OCI-LY7 (cell line): ENCODE results near the gene PEG3. TPM values are rescaled to one million over a fixed set of nuclear protein-coding genes. Genes with fewer than 3 reads are reported as not detected.

ENCODE experiments used
- BruUV-seq: library from RNA; stranded (reverse); fragments of 400-500 nt; replicated peaks from 2 replicates; lab custom pipeline; 2021; lab: Mats Ljungman, UMichigan
- CTCF ChIA-PET: fragments of 300-600 bp; sonication (Branson Sonifier 250); formaldehyde crosslinking; loops from one replicate; lab custom pipeline; 2022; ENCODE audit warnings: antibody characterized with exemption; ENCODE audit not compliant: unreplicated experiment; lab: Charles Lee
- POLR2A ChIA-PET: fragments of 300-600 bp; sonication (Branson Sonifier 250); formaldehyde crosslinking; loops from one replicate; lab custom pipeline; 2022; ENCODE audit warnings: antibody characterized with exemption; lab: Charles Lee
- DNase-seq: peaks from one replicate; pipeline ENCODE4 v3.0.0-alpha.2; 2015; ENCODE audit warnings: low spot score
- H2AFZ ChIP-seq: fragments of 200-600 bp; sonication (generic), shearing (Covaris generic); 2 replicates; pipeline ENCODE4 v1.6.1; 2014; ENCODE audit warnings: mild to moderate bottlenecking, antibody characterized with exemption, low read length, moderate library complexity
- H3K27ac ChIP-seq: fragments of 200-600 bp; sonication (generic); 2 replicates; pipeline ENCODE4 v1.5.1; 2014; ENCODE audit warnings: mixed run types, low read depth, mild to moderate bottlenecking, moderate library complexity, low read length, inconsistent platforms; ENCODE audit not compliant: poor library complexity, severe bottlenecking
- H3K36me3 ChIP-seq: fragments of 200-600 bp; sonication (generic); 2 replicates; pipeline ENCODE4 v1.6.1; 2014; ENCODE audit warnings: mild to moderate bottlenecking, antibody characterized with exemption, low read length, moderate library complexity, mixed read lengths; ENCODE audit not compliant: insufficient read depth
- H3K4me1 ChIP-seq: fragments of 200-600 bp; sonication (generic); 2 replicates; pipeline ENCODE4 v1.5.1; 2014; ENCODE audit warnings: mild to moderate bottlenecking, low read length; ENCODE audit not compliant: insufficient read depth, poor library complexity, severe bottlenecking
- H3K4me2 ChIP-seq: fragments of 200-600 bp; sonication (generic); 2 replicates; pipeline ENCODE4 v1.6.1; 2014; ENCODE audit warnings: mild to moderate bottlenecking, low read length
- H3K4me3 ChIP-seq: fragments of 200-600 bp; sonication (generic); 2 replicates; pipeline ENCODE4 v1.5.1; 2014; ENCODE audit warnings: mild to moderate bottlenecking, low read depth, low read length; ENCODE audit not compliant: poor library complexity, severe bottlenecking
- H3K79me2 ChIP-seq: fragments of 200-600 bp; sonication (generic); 2 replicates; pipeline ENCODE4 v1.6.1; 2016; ENCODE audit warnings: low read depth, mild to moderate bottlenecking, low read length, moderate library complexity, mixed read lengths; ENCODE audit not compliant: insufficient read depth
- H3K9me2 ChIP-seq: fragments of 200-600 bp; sonication (generic); 2 replicates; pipeline ENCODE4 v1.6.1; 2016; ENCODE audit warnings: mild to moderate bottlenecking, low read length, mixed read lengths; ENCODE audit not compliant: insufficient read depth
- H3K9me3 ChIP-seq: fragments of 200-600 bp; sonication (generic); 2 replicates; pipeline ENCODE4 v1.6.1; 2014; ENCODE audit warnings: mild to moderate bottlenecking, mixed run types, low read length, mixed read lengths
- H4K20me1 ChIP-seq: fragments of 200-600 bp; sonication (generic); 2 replicates; pipeline ENCODE4 v1.6.1; 2014; ENCODE audit warnings: mild to moderate bottlenecking, antibody characterized with exemption, low read length, moderate library complexity, mixed read lengths; ENCODE audit not compliant: insufficient read depth
- CTCF ChIP-seq: fragments of 200-600 bp; sonication (generic); conservative IDR thresholded peaks from 2 replicates; pipeline ENCODE4 v1.5.1; 2014; ENCODE audit warnings: mild to moderate bottlenecking, antibody characterized with exemption, low read length, moderate library complexity, mixed read lengths
- EZH2phosphoT487 ChIP-seq: fragments of 200-600 bp; sonication (generic); IDR thresholded peaks from 2 replicates; pipeline ENCODE4 v1.6.1; 2018; ENCODE audit warnings: low read depth, borderline replicate concordance, mild to moderate bottlenecking, mixed run types, antibody characterized with exemption, low read length, moderate library complexity, mixed read lengths
- intact Hi-C: fragments of 100-400 bp; cut with micrococcal nuclease; formaldehyde crosslinking; loops from one replicate; pipeline ENCODE4 v1.10.0; 2022; ENCODE audit not compliant: unreplicated experiment
- small RNA-seq: library from RNA; depleted of rRNA; stranded (forward); fragments of <200 nt; gene quantifications from one replicate; pipeline ENCODE3, GENCODE V24; 2014
- total RNA-seq, 2 experiments: library from RNA; depleted of rRNA in 1 of 2; stranded (reverse); fragments of >200 nt in 1 of 2; shearing (Covaris generic) in 1 of 2; gene quantifications; 2 replicates each; pipeline ENCODE4 v1.2.3, GENCODE V29; 2014 to 2022

PEG3 gene
- total RNA-seq, 2 experiments from 2014 or later, result not detected

- Histone ChIP-seq H2AFZ (no peak overlapping the region), H3K9me2 (no peaks in the 10 kb centered on the region), H3K79me2 (no peaks in the 10 kb centered on the region), H3K4me1 (no peaks in the 10 kb centered on the region), H3K9me3 (peaks cover 12% of the 10 kb centered on the region; the same call in 1 of the 2 replicates), H3K4me2 (no peak overlapping the region), H3K36me3 (no peaks in the 10 kb centered on the region), H4K20me1 (no peaks in the 10 kb centered on the region), H3K4me3 (no peak overlapping the region), H3K27ac (no peak overlapping the region)
- CTCF ChIA-PET, result no interaction called here
- TF ChIP-seq EZH2phosphoT487 (no peak), CTCF (no peak)
- BruUV-seq, result no TSS peak
- intact Hi-C loops, result no loop called here
- POLR2A ChIA-PET, result no interaction called here
- DNase-seq, result no peak
Observed at GRCh38 chr19:56806639-56807038, 33.9 kb downstream of the PEG3 start.

Small RNA genes lying within 50 kb of the gene (small RNA-seq; reads per million reads assigned to genes)
- not detected for gene AC006115.2

Other genes with a start within 250 kb of the PEG3 start
- 5.6 and 6.2 TPM in 2 replicates for gene ZNF71, start 245.4 kb downstream of the PEG3 start, total RNA-seq (2014; rRNA removed; shearing (Covaris generic))
- 4.5 and 6.3 TPM in 2 replicates for gene ZNF71, start 245.4 kb downstream of the PEG3 start, total RNA-seq (2022)
- gene SMIM17, start 197.6 kb downstream of the PEG3 start, total RNA-seq (2014; rRNA removed; shearing (Covaris generic)), result 0.18 TPM in 1 of 2 replicates, not detected in the other
- not detected in 2 replicates for gene SMIM17, start 197.6 kb downstream of the PEG3 start, total RNA-seq (2022)
- not detected in 2 replicates for gene ZNF835, start 169.0 kb downstream of the PEG3 start, total RNA-seq (2014; rRNA removed; shearing (Covaris generic))
- not detected in 2 replicates for gene ZNF835, start 169.0 kb downstream of the PEG3 start, total RNA-seq (2022)
- gene ZIM2, start within 50 bp of the PEG3 start, total RNA-seq (2014; rRNA removed; shearing (Covaris generic)), result not detected in 2 replicates
- not detected in 2 replicates for gene ZIM2, start within 50 bp of the PEG3 start, total RNA-seq (2022)